ENCODE results near the gene EEF1AKMT1.

GRCh38 chr13:20713014-20713376 is 60.8 kb downstream of the EEF1AKMT1 start:
- no peak for TF ChIP-seq CTCF (IDR thresholded peaks at IDR 0.05 in 4 of 5, conservative IDR thresholded peaks at IDR 0.05 in 1 of 5)
- TF ChIP-seq POLR2A (IDR thresholded peaks at IDR 0.05), result no peak
